Measurements from ENCODE around the gene GDF9.

DNA sequence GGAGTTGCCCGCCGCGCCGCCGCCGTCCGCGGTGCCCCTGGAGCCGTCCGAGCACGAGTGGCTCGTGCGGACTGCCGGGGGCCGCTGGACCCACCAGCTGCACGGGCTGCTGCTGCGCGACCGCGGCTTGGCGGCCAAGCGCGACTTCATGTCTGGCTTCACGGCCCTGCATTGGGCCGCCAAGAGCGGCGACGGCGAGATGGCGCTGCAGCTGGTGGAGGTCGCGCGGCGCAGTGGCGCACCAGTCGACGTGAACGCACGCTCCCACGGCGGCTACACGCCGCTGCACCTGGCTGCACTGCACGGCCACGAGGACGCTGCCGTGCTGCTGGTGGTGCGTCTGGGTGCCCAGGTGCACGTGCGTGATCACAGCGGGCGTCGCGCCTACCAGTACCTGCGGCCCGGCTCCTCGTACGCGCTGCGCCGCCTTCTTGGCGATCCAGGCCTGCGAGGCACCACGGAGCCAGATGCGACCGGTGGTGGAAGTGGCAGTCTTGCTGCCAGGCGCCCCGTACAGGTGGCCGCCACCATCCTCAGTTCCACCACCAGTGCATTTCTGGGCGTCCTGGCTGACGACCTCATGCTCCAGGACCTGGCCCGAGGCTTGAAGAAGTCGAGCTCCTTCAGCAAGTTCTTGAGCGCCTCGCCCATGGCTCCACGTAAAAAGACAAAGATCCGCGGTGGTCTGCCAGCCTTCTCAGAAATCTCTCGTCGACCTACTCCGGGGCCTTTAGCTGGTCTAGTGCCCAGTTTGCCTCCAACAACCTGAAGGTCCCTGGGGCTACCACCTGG lies 51.6 kb downstream of the GDF9 start:
- TF ChIP-seq POLR2A (IDR thresholded peaks at IDR 0.05): no peak
- no peak for TF ChIP-seq CTCF (IDR thresholded peaks at IDR 0.05)

Data from thyroid gland (tissue), 4 donors.